ENCODE data around the gene CALCR.
"Not testable (repeated sequence)": the region's sequence is repeated elsewhere in the genome, so short reads cannot be mapped to it uniquely, and the experiment has no call there.

The CALCR gene

DNA sequence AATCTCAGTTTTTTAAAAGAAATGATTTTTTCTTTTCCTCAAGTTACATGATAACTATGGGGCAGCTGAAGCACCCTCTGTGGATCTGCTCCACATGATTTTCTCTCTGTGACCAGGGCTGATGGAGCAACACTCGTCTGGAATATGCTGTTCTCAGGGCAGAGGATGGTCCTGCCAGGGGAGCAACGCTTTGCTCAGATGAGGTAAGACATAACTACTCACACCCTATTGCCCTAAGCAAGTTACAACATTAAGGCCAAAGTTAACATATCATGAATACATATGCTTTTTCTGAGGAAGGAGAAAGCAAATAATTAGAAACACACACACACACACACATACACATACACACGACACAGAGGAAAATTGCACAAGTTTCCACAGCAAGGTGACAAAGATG, 71.4 kb downstream of the CALCR start:
- no peak overlapping the region for H3K4me2 ChIP-seq (ENCODE audit: low read length)
- H3K79me2 ChIP-seq (ENCODE audit: insufficient read depth, low read length), result no peaks in the 10 kb centered on the region

DNA sequence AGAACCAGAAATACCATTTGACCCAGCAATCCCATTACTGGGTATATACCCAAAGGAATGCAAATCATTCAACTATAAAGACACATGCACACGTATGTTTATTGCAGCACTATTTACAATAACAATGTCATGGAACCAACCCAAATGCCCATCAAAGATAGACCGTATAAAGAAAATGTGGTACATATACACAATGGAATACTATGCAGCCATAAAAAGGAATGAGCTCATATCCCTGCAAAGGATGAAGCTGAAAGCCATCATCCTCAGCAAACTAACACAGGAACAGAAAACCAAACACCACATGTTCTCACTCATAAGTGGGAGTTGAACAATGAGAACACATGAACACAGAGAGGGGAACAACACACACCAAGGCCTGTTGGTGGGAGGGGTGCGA, 82.7 kb downstream of the CALCR start:
- not testable (repeated sequence) for H3K4me2 ChIP-seq (ENCODE audit: low read length); H3K4me1 ChIP-seq (ENCODE audit: insufficient read depth, low read length, severe bottlenecking); H3K4me3 ChIP-seq (ENCODE audit: low read depth, low read length, poor library complexity, severe bottlenecking); H3K9me2 ChIP-seq (ENCODE audit: low read depth, low read length); H3K27ac ChIP-seq (ENCODE audit: low read depth, low read length, poor library complexity, severe bottlenecking); H3K36me3 ChIP-seq (ENCODE audit: insufficient read depth, low read length); H3K9me3 ChIP-seq (ENCODE audit: low read length); H3F3A ChIP-seq (ENCODE audit: insufficient read depth, low read length); H3K9ac ChIP-seq (ENCODE audit: low read length); H2AFZ ChIP-seq (ENCODE audit: low read length); H3K27me3 ChIP-seq (ENCODE audit: insufficient read depth, low read length); H3K79me2 ChIP-seq (ENCODE audit: insufficient read depth, low read length); H4K20me1 ChIP-seq (ENCODE audit: insufficient read depth, low read length)

More for the DNA sequence above, 71.4 kb downstream of the CALCR start:
- Histone ChIP-seq H3K4me1 (ENCODE audit: insufficient read depth, low read length, severe bottlenecking) (no peaks in the 10 kb centered on the region), H3K36me3 (ENCODE audit: insufficient read depth, low read length) (no peaks in the 10 kb centered on the region), H3K27me3 (ENCODE audit: insufficient read depth, low read length) (no peaks in the 10 kb centered on the region), H3K9me2 (ENCODE audit: low read depth, low read length) (no peaks in the 10 kb centered on the region), H3K4me3 (ENCODE audit: low read depth, low read length, poor library complexity, severe bottlenecking) (no peak overlapping the region), H4K20me1 (ENCODE audit: insufficient read depth, low read length) (no peaks in the 10 kb centered on the region), H3K27ac (ENCODE audit: low read depth, low read length, poor library complexity, severe bottlenecking) (no peak overlapping the region), H3F3A (ENCODE audit: insufficient read depth, low read length) (no peaks in the 10 kb centered on the region), H3K9ac (ENCODE audit: low read length) (no peak overlapping the region), H3K9me3 (ENCODE audit: low read length) (no peaks in the 10 kb centered on the region), H2AFZ (ENCODE audit: low read length) (no peak overlapping the region)
- TF ChIP-seq CTCF (IDR thresholded peaks at IDR 0.05; ENCODE audit: low read length), result no peak
- TF ChIP-seq EZH2 (IDR thresholded peaks at IDR 0.05; ENCODE audit: borderline replicate concordance, low read length), result no peak

DNA sequence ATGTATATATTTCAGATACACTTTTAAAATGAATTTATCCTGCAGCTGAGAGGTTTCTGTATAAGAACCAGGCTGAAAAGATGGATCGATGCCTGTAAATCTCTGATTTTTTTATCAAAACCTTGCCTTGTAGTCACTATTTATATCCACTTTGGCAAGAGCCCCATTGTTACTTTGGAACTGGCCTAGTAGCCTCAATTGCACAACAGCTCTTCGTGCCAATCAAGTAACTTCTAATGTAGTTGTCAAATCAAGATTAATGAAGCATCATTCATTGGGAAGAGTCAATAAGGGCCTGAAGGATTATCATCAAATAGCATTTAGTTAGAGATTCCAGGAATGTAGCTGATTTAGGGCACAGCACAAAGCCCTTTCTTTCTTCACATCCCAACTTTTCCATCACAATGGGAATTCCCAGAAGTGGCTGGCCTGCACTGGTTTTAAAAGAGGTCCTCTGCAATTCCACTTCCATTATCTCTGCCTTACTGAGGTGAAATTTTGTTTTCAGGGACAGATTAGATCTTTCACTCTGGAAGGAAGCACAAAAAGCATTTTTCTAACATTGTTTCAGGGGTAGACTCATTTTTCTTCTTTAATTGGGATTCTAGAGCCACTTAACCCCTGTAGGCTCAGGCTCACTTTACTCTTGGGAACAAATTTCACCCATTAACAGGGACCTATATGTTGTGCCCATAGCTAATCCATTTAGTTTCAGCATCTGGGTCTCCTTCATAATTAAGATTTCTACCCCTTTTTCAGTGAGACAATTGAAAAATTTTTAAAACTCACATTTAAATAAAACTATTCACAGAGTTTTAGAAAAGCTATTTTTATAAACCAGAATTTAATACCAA, 97.8 kb downstream of the CALCR start:
- Histone ChIP-seq H3K36me3 (ENCODE audit: insufficient read depth, low read length) (no peaks in the 10 kb centered on the region), H4K20me1 (ENCODE audit: insufficient read depth, low read length) (no peaks in the 10 kb centered on the region), H3K4me2 (ENCODE audit: low read length) (no peak overlapping the region), H3K27me3 (ENCODE audit: insufficient read depth, low read length) (no peaks in the 10 kb centered on the region), H3K9me2 (ENCODE audit: low read depth, low read length) (no peaks in the 10 kb centered on the region), H3K9me3 (ENCODE audit: low read length) (no peaks in the 10 kb centered on the region), H3K79me2 (ENCODE audit: insufficient read depth, low read length) (no peaks in the 10 kb centered on the region), H3K4me3 (ENCODE audit: low read depth, low read length, poor library complexity, severe bottlenecking) (no peak overlapping the region), H3K27ac (ENCODE audit: low read depth, low read length, poor library complexity, severe bottlenecking) (no peak overlapping the region), H3F3A (ENCODE audit: insufficient read depth, low read length) (no peaks in the 10 kb centered on the region), H3K4me1 (ENCODE audit: insufficient read depth, low read length, severe bottlenecking) (no peaks in the 10 kb centered on the region), H2AFZ (ENCODE audit: low read length) (no peak overlapping the region), H3K9ac (ENCODE audit: low read length) (no peak overlapping the region)
- TF ChIP-seq EZH2 (IDR thresholded peaks at IDR 0.05; ENCODE audit: borderline replicate concordance, low read length) (no peak), CTCF (IDR thresholded peaks at IDR 0.05; ENCODE audit: low read length) (no peak)

DNA sequence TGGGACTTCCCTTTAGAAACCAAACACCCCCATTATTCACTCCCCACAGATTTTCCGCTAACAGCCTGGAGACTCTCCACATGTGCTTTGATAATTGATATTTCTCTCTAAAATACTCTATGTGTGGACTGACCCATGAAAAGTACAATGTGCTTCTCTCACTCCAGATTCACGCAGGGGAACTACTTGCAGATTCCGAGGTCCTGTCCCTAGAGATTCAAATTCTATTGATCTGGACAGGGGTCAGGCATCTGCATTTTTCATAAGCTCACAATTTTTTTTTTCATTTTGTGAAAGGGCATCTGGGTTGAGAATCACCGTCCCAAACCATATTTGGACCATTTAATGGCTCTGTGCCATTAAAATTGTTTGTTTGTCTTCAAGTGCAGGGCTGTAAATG, 98.7 kb downstream of the CALCR start:
- H2AFZ ChIP-seq (ENCODE audit: low read length), result no peak overlapping the region
- H4K20me1 ChIP-seq (ENCODE audit: insufficient read depth, low read length), result no peaks in the 10 kb centered on the region
- H3K9me2 ChIP-seq (ENCODE audit: low read depth, low read length), result no peaks in the 10 kb centered on the region
- no peak overlapping the region for H3K27ac ChIP-seq (ENCODE audit: low read depth, low read length, poor library complexity, severe bottlenecking)
- H3K4me3 ChIP-seq (ENCODE audit: low read depth, low read length, poor library complexity, severe bottlenecking), result no peak overlapping the region
- no peaks in the 10 kb centered on the region for H3K36me3 ChIP-seq (ENCODE audit: insufficient read depth, low read length)
- H3K79me2 ChIP-seq (ENCODE audit: insufficient read depth, low read length), result no peaks in the 10 kb centered on the region
- no peaks in the 10 kb centered on the region for H3K9me3 ChIP-seq (ENCODE audit: low read length)
- TF ChIP-seq EZH2 (IDR thresholded peaks at IDR 0.05; ENCODE audit: borderline replicate concordance, low read length) (no peak), CTCF (IDR thresholded peaks at IDR 0.05; ENCODE audit: low read length) (no peak)
- H3K4me2 ChIP-seq (ENCODE audit: low read length), result no peak overlapping the region
- no peaks in the 10 kb centered on the region for H3F3A ChIP-seq (ENCODE audit: insufficient read depth, low read length)
- H3K27me3 ChIP-seq (ENCODE audit: insufficient read depth, low read length), result no peaks in the 10 kb centered on the region
- no peaks in the 10 kb centered on the region for H3K4me1 ChIP-seq (ENCODE audit: insufficient read depth, low read length, severe bottlenecking)
- H3K9ac ChIP-seq (ENCODE audit: low read length), result no peak overlapping the region

All from OCI-LY1 (cell line).